ENCODE measurements around the gene HHIP. TPM values are rescaled to one million over a fixed set of nuclear protein-coding genes. Genes with fewer than 3 reads are reported as not detected.

HHIP gene
- total RNA-seq, 1 donor from 2014 or later = 143 TPM

DNA sequence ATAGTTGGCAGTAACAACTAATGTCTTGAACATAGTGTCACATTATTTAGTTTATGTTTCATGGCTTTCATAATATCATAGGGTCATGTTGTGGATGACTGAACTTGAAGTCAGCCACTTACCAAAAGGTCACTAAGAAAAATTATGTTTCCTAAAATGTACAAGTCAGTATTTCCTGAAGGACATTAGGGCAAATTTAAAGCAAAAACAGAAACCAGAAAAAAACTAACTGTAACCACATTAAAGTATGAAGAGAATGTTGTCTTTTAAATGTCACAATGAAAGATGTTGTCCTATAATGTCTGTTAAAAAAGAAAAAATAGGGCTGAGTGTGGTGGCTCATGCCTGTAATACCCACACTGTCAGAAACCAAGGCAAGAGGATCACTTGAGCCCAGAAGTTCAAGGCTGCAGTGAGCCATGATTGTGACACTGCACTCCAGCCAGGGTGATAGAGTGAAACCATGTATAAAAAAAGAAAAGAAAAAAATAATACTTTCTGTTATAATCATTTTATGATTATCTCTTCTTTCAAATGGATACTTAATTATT, 55.8 kb downstream of the HHIP start:
- no peak for DNase-seq (ENCODE audit: extremely low read depth, low read depth, low spot score)

DNA sequence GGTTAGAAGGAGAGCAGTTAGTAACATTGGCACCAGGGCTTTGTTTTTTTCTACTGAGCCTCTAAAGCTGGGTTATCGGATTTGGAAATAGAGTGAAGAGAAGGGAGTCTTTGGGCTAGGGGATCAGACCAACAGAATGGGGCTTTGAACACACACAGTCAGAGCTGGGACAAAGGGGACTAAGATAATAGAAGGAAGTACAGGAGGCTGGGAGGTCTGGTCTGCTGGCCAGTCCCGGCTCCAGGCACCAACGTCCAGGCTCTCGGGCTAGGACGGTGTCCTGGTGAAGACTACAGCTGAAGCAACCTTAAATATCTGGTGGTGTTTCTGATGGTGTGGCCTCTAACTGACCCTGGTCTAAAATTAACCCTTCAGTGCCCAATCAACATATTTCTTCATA, 57.5 kb downstream of the HHIP start:
- no peak for DNase-seq (ENCODE audit: extremely low read depth, low read depth, low spot score)

DNA sequence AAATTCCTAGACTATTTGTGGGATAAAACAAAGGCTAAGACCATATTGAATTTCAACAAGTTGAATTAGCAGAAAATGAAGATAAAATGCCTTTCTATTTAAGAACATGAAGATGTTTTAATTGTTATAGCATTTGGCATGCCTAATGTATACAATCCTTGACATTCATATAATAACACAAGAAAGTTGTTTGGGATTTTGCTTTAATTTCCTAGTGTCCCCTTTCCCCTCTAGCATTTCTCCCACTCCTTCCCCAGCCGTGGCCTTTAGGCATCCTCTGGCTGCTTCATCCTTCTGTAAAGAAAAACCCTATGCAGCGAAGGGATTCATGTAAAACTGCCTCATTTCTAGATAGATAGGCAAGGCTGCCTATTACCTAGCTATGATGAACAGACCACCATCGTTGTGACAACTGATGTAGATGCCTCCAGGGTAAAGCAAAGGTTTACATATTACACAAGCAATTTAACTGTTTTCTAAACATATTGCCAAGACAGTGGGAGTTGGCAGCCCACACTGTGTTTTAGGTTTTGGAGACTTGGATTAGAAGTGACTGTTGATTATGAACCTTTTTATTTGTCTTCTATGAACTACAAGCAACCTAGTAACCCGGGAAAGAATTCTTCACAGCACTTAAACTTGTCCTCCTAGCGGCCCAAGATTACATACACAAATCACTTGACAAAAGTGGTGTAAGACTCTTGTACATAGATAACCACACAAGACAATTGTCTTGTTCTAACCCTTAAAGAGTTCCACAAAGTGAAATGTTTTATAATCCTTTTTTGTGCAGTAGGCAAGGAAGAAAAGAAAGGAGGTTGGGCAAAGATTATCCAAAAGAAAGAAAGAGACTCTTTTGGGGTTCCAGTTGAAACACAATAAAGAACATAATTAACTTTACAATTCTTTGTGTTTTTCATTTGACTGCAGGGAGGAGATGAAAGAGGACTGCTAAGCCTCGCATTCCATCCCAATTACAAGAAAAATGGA, 59.9 kb downstream of the HHIP start:
- DNase-seq (ENCODE audit: extremely low read depth, low read depth, low spot score) = no peak

DNA sequence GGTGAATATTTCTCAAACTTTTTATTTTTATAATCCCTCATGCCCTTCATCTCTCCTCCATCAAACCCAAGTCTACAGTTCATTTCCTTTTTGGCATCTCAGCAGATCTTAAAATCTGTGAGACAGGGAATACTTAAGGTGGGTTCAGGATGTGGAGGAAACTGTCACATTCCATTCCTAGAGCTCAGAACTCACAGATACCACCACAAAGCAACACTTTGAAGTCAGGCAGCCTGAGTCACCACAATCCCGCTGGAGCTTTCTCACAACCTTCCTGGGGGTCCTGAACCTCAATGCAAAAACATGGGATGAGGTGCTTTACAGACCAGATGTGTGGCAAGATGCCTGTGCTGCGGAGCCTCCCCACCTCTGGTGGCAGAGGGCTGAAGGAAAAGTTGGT, 63.2 kb downstream of the HHIP start:
- no peak for DNase-seq (ENCODE audit: extremely low read depth, low read depth, low spot score)

DNA sequence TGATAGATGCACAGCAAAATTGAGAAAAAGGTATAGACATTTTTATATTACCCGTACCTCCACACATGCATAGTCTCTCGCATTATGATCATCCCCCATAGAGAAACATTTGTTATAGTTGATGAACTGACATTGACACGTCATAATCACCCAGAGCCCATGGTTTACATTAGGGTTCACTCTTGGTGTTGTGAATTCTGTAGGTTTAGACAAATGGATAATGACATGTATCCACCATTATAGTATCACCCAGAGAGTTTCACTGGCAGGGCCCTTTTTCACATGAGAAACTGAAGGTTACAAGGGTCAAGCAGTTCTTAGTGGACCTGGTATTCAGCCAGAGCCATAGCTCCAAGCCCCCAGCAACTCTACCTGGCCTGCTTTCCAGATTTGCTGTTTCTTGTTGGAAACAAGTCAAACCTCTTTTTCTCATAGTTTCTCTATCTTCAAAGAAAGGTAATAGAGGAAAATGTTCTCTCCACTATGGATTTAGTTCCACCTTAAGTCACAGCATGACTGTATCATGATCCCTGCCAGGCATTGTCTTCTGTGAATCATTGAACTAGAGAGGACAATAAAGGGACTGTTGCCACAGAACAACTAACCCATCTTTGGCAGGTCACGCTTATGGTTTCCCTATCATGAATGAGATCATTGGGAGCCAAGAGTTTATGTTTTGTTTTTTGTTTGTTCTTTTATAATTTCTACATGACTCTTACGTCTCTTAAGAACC, 64.0 kb downstream of the HHIP start:
- no peak for DNase-seq (ENCODE audit: extremely low read depth, low read depth, low spot score)

DNA sequence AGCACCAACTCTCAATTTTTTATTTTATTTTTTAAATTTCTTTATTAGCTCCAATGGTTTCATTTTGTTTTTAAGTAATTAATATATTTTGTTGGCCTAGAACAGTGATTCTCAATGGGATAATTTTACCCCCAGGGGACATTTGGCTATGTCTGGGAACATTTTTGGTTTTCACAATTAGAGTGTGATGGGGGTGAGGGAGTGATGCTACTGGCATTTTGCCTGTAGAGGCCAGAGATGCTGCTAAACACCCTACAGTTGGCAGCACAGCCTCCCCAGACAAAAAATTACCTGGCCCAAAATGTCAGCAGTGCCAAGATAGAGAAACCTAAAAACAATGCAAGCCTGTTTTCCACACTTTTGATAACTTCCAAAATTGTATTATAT, 64.6 kb downstream of the HHIP start:
- no peak for DNase-seq (ENCODE audit: extremely low read depth, low read depth, low spot score)

DNA sequence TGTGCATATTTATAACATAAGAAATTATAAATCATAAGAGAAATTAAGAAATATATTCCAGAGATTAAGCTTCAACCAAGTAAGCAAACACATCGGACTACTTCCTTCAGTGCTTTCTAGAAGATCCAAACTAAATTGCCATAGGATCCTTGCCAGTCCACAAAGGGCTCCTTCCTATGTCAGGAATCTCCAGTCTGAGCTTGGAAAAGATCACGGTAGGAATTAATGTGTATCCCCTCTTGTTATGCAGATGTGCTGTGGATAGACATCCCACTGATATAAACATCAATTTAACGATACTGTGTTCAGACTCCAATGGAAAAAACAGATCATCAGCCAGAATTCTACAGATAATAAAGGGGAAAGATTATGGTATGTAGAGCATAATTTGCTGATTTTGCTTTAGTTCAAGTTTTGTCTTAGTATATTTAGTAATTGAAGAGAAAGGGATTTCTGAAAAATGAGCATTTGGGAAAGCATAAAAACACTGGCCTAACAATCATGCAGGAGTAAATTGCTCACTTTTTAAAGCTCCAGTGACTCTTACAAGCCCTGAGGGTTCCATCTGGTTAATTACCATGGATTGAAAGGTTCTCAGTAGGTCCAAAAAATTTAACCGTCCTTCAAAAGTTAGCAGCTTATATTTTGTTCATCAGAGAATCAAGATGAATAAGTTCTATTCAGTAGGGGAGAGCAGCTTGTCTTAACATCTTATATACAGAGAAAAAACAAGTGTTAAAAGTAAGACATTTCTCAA, 65.9 kb downstream of the HHIP start:
- no peak for DNase-seq (ENCODE audit: extremely low read depth, low read depth, low spot score)

DNA sequence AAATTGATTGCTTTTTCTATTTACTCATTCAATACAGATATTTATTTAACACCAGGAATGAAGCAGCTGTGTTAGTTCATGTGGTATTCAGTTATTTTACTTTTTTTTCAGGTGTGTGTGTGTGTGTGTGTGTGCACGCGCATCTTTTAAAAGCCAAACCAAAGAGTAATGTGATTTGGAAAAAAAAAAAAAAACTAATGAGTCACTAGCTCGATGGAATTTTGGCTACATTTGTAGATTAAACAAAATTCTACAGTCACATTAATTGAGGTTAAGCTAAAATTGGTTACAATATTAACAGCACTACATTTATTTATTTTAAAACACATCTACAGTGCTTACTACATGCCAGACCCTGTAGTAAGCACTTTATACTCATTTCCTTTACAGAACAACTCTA, 66.8 kb downstream of the HHIP start:
- DNase-seq (ENCODE audit: extremely low read depth, low read depth, low spot score) = no peak

DNA sequence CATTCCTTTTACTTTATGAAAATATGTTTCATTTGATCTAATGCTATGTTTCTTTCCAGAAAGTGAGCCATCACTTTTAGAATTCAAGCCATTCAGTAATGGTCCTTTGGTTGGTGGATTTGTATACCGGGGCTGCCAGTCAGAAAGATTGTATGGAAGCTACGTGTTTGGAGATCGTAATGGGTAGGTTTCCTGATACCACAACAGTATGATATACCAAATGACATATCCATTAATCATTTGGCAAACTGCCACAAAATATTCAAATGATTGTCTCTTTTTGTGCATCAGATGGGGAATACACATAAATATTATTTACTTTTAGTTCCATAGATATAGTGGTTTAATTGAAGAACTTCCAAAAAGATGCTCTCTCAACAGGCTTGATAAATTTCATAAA, 68.2 kb downstream of the HHIP start:
- DNase-seq (ENCODE audit: extremely low read depth, low read depth, low spot score) = no peak

DNA sequence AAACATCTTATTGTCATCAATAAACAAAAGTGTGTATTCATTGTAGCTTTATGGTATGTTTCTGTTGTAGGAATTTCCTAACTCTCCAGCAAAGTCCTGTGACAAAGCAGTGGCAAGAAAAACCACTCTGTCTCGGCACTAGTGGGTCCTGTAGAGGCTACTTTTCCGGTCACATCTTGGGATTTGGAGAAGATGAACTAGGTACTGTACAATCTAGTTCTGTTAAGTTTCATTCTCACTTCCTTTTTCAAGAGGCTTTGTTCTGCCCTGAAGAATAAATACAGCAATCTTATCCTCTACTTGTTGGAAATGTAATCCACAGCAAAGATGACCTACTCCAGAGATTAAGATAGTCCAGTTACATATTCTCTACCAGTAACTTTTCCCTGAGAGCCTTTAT, 69.3 kb downstream of the HHIP start:
- DNase-seq (ENCODE audit: extremely low read depth, low read depth, low spot score) = no peak

DNA sequence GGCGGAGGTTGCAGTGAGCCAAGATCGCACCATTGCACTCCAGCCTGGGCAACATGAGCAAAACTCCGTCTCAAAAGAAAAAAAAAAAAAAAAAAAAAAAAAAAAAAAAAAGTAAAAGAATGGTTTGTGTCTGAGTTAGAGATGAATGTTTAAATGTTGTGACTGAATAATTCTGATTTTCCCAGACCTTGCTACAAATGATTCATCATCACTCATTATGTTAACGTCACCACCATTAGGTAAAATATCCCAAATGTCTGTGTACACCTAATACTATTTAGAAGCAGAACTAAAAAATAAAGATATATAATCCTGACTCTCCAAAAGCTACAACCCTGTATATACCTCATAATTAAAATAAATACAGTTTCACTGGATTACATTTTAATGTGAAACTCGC, 70.8 kb downstream of the HHIP start:
- no peak for DNase-seq (ENCODE audit: extremely low read depth, low read depth, low spot score)

DNA sequence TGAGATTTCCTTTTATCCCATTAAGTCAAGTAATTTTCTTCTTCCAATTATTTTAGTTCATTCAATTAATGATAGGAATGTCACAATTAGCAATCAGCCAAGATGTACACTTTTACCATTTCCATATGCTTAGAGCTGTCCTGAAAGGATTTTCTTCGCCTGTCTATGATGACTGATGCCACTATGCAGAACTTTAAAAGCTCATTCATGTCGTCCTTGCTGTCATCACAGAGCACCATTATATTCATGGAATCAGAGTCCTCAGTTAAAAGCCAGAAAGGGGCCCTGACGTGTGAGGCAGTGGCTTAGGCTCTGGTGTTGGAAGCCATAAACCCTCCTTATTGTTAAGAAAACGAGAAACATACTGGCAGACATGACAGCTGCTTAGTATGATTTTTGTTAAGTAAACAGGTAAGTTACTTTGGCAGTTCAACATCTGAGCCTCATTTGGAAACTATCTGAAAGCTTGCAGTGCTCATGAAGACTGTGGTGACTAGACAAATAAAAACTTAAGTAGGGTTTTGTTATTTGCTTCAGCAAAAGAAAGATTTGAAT, 73.1 kb downstream of the HHIP start:
- no peak for DNase-seq (ENCODE audit: extremely low read depth, low read depth, low spot score)

DNA sequence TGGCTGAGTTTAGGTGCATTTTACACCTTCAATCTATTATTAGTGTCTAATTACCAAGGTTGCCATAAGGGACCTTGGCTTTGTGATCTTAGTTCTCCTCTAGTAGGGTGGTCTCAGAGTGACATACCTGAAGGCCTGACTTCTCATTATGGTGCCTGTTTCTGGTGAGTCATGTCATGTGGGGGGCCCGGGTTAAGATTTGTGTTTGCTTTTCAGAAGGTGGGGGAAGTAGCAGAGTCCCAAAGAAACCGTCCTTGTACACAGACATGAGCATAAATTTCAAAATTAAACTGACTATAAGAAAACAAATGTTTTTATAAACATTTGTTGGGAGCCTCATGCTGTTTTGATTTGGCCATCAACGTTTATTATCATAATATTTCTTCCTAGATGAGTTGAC, 74.5 kb downstream of the HHIP start:
- no peak for DNase-seq (ENCODE audit: extremely low read depth, low read depth, low spot score)

DNA sequence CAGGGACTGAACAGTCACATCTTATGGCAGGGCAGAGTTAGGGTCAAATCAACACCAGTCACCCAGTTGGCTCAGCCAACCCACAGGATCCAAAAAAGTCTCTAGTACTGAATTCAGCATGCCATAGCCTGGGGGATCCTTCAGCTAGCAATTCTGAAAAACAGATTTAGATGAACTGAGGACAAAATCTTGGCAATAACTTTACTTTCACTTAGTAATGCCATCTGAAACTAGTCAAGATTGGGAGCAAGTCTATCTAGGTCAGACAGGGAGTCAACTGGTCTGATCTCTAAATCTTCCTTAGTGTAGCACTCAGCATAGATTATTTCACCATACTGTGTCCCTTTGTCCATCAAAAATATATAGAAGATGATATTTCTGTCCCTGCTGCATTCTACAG, 76.0 kb downstream of the HHIP start:
- DNase-seq (ENCODE audit: extremely low read depth, low read depth, low spot score) = no peak

DNA sequence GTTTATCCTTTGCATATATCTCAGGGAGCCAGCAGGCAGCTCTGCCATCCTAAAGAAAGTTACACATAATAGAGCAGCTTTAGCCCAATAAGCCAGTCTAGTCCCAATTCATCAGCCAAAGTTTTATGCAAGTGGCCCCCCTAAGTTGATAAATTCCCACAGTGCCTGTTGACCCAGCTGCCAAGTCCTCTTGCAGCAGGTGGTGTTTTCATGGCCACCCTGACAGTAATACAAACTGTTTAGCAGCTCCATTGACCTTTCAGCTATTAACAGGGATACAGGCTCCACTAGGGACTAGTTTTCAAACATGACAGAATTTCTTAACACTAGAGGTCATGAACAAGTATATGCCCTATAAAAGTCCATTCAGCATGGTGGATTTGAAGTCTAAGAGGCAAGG, 77.5 kb downstream of the HHIP start:
- no peak for DNase-seq (ENCODE audit: extremely low read depth, low read depth, low spot score)

DNA sequence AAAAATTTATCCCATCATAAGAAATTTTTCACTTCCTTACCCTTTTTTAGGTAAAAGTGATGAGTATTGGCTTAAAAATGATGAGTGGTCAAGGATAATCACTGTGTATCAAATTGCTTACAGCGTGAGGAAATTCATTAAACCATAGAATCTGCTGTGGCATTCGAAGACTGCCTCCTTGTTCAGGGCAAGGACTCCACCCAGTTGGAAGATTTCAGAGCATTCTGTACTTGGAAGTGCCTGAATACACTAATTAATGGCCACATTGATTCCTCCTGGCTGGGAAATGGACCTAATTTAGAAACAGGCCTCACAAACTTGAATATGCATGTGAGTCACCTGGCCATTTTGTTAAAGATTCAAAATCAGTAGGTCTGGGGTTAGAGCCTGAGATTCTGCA, 83.2 kb downstream of the HHIP start:
- DNase-seq (ENCODE audit: extremely low read depth, low read depth, low spot score) = no peak

DNA sequence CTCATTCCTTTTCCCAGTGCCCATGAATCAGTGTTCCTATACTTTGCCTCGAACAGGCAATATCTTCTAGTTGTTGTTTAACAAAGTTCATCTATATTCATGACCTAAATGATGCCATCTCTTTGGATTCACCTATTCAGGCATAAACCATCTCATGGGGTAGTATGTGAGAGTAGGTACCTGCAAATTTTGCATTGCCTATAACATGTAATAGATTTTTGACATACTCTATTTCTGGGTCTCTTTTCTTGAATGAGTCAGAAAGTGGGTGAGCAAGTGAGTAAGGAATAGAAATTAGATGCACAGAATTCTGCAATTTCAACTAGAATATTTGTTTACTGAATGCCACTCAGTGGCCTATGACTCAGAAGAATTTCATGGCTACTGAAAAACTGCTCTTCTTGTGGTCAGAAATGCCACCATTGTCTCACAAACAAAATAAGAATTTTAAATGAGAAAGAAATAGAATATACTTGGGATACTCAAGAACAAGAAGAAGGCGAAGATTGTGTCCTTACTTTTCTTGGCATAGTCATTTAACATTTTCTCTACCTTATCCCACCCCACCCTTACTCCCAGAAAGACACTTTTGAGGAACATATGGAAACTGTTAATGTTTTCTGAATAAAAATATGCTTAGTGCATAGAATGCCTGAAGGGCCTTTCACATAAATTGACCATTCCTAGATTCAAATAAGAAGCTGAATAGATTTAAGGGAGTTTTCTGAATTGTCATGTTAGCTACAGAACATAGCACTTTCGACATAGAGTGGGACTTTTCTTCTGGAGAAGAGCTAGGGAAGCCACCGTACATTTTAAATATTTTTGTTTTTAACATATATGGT, 86.8 kb downstream of the HHIP start:
- DNase-seq (ENCODE audit: extremely low read depth, low read depth, low spot score) = no peak

DNA sequence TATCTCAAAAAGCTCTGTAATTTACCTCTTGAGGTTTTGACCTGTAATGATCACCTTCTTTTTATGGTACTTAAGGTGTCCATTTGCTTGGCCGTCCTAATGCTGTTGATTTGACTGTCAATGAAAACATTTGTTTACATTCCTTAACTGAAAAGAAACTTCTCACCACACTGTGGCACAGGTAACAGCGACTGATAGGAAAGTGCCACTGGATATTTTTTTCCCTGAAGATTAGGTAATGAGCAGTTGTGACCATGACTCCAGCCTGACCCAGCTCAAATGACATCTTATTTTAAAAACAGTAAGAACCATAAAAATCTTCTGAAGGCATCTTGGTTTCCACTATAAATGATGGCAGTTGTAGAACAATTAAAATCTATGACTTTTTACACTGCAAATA, 87.6 kb downstream of the HHIP start:
- no peak for DNase-seq (ENCODE audit: extremely low read depth, low read depth, low spot score)

DNA sequence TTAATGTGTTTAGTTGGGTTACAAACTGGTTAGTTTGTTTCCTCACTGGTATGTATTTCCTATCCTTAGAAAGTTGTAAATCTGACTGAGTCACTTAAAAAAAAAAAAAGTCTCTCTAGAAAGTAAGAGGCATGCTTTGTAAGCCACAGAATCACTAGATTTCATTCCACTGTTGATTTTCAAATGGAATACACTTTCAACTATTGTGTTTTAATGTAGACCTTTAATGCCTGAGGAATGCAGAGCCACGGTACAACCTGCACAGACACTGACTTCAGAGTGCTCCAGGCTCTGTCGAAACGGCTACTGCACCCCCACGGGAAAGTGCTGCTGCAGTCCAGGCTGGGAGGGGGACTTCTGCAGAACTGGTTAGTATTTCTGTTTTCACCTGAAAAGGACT, 88.6 kb downstream of the HHIP start:
- no peak for DNase-seq (ENCODE audit: extremely low read depth, low read depth, low spot score)

DNA sequence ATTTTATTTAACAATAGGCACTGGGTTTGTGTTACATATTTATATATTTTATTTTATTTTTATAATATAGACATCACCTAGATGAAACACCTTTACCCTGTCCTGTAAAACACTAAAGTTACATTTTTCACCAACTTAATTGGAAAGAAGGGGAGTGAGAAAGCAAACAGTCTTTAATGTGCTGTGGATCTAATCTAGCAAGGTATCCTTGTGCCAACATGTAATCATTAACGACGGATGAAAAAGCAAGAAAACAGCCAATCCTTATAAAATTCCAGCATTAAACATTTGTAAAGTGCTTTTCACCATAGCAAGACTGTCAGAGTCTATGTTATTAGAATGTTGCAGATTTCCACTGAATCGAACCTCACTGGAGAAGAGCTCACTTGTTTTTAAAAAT, 92.7 kb downstream of the HHIP start:
- DNase-seq (ENCODE audit: extremely low read depth, low read depth, low spot score) = no peak

Data from glomerular endothelial cell (primary cell).